H1 (cell line): Measurements from ENCODE around the gene MYO7B. TPM values are rescaled to one million over a fixed set of nuclear protein-coding genes. Genes with fewer than 3 reads are reported as not detected.

Experiments
- CTCF ChIA-PET: fragments of 300-600 bp; sonication (Branson Sonifier 250); formaldehyde crosslinking; loops from one replicate; lab custom pipeline; 2021; ENCODE audit not compliant: partially characterized antibody; lab: Charles Lee
- POLR2A ChIA-PET: fragments of 300-600 bp; sonication (Branson Sonifier 250); formaldehyde crosslinking; loops from one replicate; lab custom pipeline; 2021; ENCODE audit warnings: inconsistent platforms; ENCODE audit not compliant: partially characterized antibody; lab: Charles Lee
- DNase-seq, 2 experiments: peaks; one replicate each; pipeline versions ENCODE4 v3.0.0 to v3.0.0-alpha.2; 2010 to 2022; ENCODE audit warnings: low spot score in 2 of 2, low read depth in 1 of 2, mixed read lengths in 1 of 2
- FAIRE-seq: peaks from 2 replicates; lab custom pipeline; 2011; peaks lifted over from hg19 to GRCh38; lab: Jason Lieb, UNC
- H2AFZ ChIP-seq: 2 replicates; pipeline ENCODE4 v1.8.1; 2012; ENCODE audit warnings: low read length, inconsistent platforms
- H2AK5ac ChIP-seq: 2 replicates; pipeline ENCODE4 v1.6.1; 2013; ENCODE audit warnings: low read depth, low read length
- H2BK120ac ChIP-seq: replicated peaks from 2 replicates; pipeline ENCODE3; 2013; ENCODE audit warnings: low read depth, low read length, inconsistent platforms
- H2BK12ac ChIP-seq: 2 replicates; pipeline ENCODE4 v1.6.1; 2013; ENCODE audit warnings: low read depth, low read length
- H2BK15ac ChIP-seq: 2 replicates; pipeline ENCODE4 v1.6.1; 2013; ENCODE audit warnings: low read length
- H2BK20ac ChIP-seq: 2 replicates; pipeline ENCODE4 v1.6.1; 2013; ENCODE audit warnings: low read length
- H2BK5ac ChIP-seq: 2 replicates; pipeline ENCODE4 v1.6.1; 2013; ENCODE audit warnings: low read depth, low read length
- H3K14ac ChIP-seq: 2 replicates; pipeline ENCODE4 v1.6.1; 2013; ENCODE audit warnings: inconsistent platforms; ENCODE audit not compliant: insufficient read length
- H3K18ac ChIP-seq: 2 replicates; pipeline ENCODE4 v1.6.1; 2013; ENCODE audit warnings: low read length; ENCODE audit errors: extremely low read depth
- H3K23ac ChIP-seq: 2 replicates; pipeline ENCODE4 v1.6.1; 2013; ENCODE audit warnings: inconsistent platforms; ENCODE audit not compliant: insufficient read length
- H3K23me2 ChIP-seq: 2 replicates; pipeline ENCODE4 v1.6.1; 2013; ENCODE audit warnings: low read depth, low read length
- H3K27ac ChIP-seq: 2 replicates; pipeline ENCODE4 v1.6.1; 2011; ENCODE audit warnings: low read depth, low read length, inconsistent platforms
- H3K27me3 ChIP-seq, 4 experiments: replicated peaks in 1 of 4; 1 replicate in 1 of 4; 2 replicates in 3 of 4; pipeline versions ENCODE4 v1.6.1 to v1.8.1; 2011 to 2013; ENCODE audit warnings: low read length in 3 of 4, mild to moderate bottlenecking in 3 of 4, inconsistent platforms in 2 of 4, mixed read lengths in 2 of 4, moderate library complexity in 1 of 4; ENCODE audit not compliant: control insufficient read depth in 3 of 4, insufficient read depth in 3 of 4; ENCODE audit errors: extremely low read depth in 1 of 4
- H3K36me3 ChIP-seq, 4 experiments: 2 replicates each; pipeline versions ENCODE4 v1.6.1 to v1.8.1; 2011 to 2013; ENCODE audit warnings: mild to moderate bottlenecking in 4 of 4, low read length in 3 of 4, moderate library complexity in 2 of 4, control low read depth in 1 of 4, inconsistent platforms in 1 of 4; ENCODE audit not compliant: insufficient read depth in 4 of 4, control insufficient read depth in 2 of 4
- H3K4ac ChIP-seq: replicated peaks from 2 replicates; pipeline ENCODE3; 2013; ENCODE audit warnings: low read length, low read depth, mixed read lengths, inconsistent platforms; ENCODE audit not compliant: insufficient read length
- H3K4me1 ChIP-seq, 4 experiments: replicated peaks in 1 of 4; 1 replicate in 1 of 4; 2 replicates in 3 of 4; pipeline versions ENCODE4 v1.6.1 to v1.8.1; 2011 to 2013; ENCODE audit warnings: low read length in 3 of 4, inconsistent platforms in 2 of 4, mixed read lengths in 1 of 4; ENCODE audit not compliant: insufficient read depth in 4 of 4, control insufficient read depth in 3 of 4
- H3K4me2 ChIP-seq, 2 experiments: 2 replicates each; pipeline versions ENCODE4 v1.6.1 to v1.8.1; 2011 to 2013; ENCODE audit warnings: low read depth in 2 of 2, low read length in 2 of 2, control low read depth in 1 of 2, inconsistent platforms in 1 of 2, mild to moderate bottlenecking in 1 of 2; ENCODE audit not compliant: insufficient read depth in 1 of 2
- H3K4me3 ChIP-seq, 4 experiments: fragments of 200-600, 300-600 bp in 1 of 4; sonication (generic), shearing (Covaris generic), sonication (Bioruptor Twin) in 1 of 4; 2 replicates each; pipeline versions ENCODE4 v1.5.1 to v1.8.1; 2011 to 2016; ENCODE audit warnings: low read length in 4 of 4, low read depth in 3 of 4, control low read depth in 2 of 4, inconsistent platforms in 2 of 4, mild to moderate bottlenecking in 2 of 4, mixed read lengths in 1 of 4, moderate library complexity in 1 of 4; ENCODE audit not compliant: insufficient read depth in 2 of 4; ENCODE audit errors: extremely low read depth in 1 of 4
- H3K56ac ChIP-seq: replicated peaks from 2 replicates; pipeline ENCODE3; 2013; ENCODE audit warnings: low read depth, mild to moderate bottlenecking, mixed read lengths, low read length, inconsistent platforms; ENCODE audit not compliant: insufficient read length
- H3K79me1 ChIP-seq: 2 replicates; pipeline ENCODE4 v1.6.1; 2013; ENCODE audit warnings: low read depth, low read length, control low read depth
- H3K79me2 ChIP-seq, 2 experiments: 2 replicates each; pipeline versions ENCODE4 v1.6.1 to v1.8.1; 2012 to 2013; ENCODE audit warnings: low read length in 2 of 2, mild to moderate bottlenecking in 2 of 2, inconsistent platforms in 1 of 2; ENCODE audit not compliant: insufficient read depth in 2 of 2, control insufficient read depth in 1 of 2
- H3K9ac ChIP-seq, 4 experiments: replicated peaks in 1 of 4; 1 replicate in 1 of 4; 2 replicates in 3 of 4; pipeline versions ENCODE4 v1.6.1 to v1.8.1; 2011 to 2013; ENCODE audit warnings: low read depth in 3 of 4, low read length in 3 of 4, control low read depth in 2 of 4, mild to moderate bottlenecking in 2 of 4, moderate library complexity in 2 of 4, inconsistent platforms in 1 of 4; ENCODE audit errors: extremely low read depth in 1 of 4
- H3K9me3 ChIP-seq, 2 experiments: 2 replicates each; pipeline versions ENCODE4 v1.6.1 to v1.8.1; 2012 to 2013; ENCODE audit warnings: mild to moderate bottlenecking in 2 of 2, moderate library complexity in 2 of 2, control low read depth in 1 of 2, inconsistent platforms in 1 of 2, low read depth in 1 of 2, low read length in 1 of 2, mixed read lengths in 1 of 2; ENCODE audit not compliant: insufficient read depth in 2 of 2
- H4K20me1 ChIP-seq, 2 experiments: replicated peaks in 1 of 2; 2 replicates each; pipeline versions ENCODE3 to v1.8.1; 2011 to 2013; ENCODE audit warnings: inconsistent platforms in 2 of 2, low read length in 2 of 2, mild to moderate bottlenecking in 1 of 2; ENCODE audit not compliant: insufficient read depth in 2 of 2, control insufficient read depth in 1 of 2
- H4K5ac ChIP-seq: 2 replicates; pipeline ENCODE4 v1.6.1; 2013; ENCODE audit warnings: low read length, low read depth, mixed read lengths, inconsistent platforms; ENCODE audit not compliant: insufficient read length
- H4K8ac ChIP-seq: 2 replicates; pipeline ENCODE4 v1.8.0; 2013; ENCODE audit warnings: mild to moderate bottlenecking, moderate library complexity, low read length, inconsistent platforms; ENCODE audit not compliant: insufficient read depth; ENCODE audit errors: extremely low read depth
- H4K91ac ChIP-seq: replicated peaks from 2 replicates; pipeline ENCODE3; 2013; ENCODE audit warnings: low read length, mixed read lengths, inconsistent platforms; ENCODE audit not compliant: insufficient read length
- ASH2L ChIP-seq: fragments of 200-600, 300-600 bp; sonication (generic); IDR thresholded peaks from one replicate; pipeline ENCODE4 v1.7.1; 2017; ENCODE audit warnings: low read length
- ATF3 ChIP-seq: IDR thresholded peaks from 2 replicates; pipeline ENCODE4 v1.6.1; 2011; ENCODE audit warnings: low read depth, mild to moderate bottlenecking, low read length; ENCODE audit not compliant: insufficient read depth
- CREB1 ChIP-seq: IDR thresholded peaks from 2 replicates; pipeline ENCODE4 v1.6.1; 2012; ENCODE audit warnings: inconsistent platforms
- EGR1 ChIP-seq: IDR thresholded peaks from 2 replicates; pipeline ENCODE4 v1.6.1; 2011; ENCODE audit warnings: low read depth, low read length, borderline replicate concordance
- GTF2F1 ChIP-seq: IDR thresholded peaks from 2 replicates; pipeline ENCODE4 v1.6.1; 2012; ENCODE audit warnings: low read depth, low read length, improper control_type of control experiment, borderline replicate concordance
- RBBP5 ChIP-seq: IDR thresholded peaks from 2 replicates; pipeline ENCODE4 v1.7.1; 2012; ENCODE audit warnings: low read depth, mild to moderate bottlenecking, inconsistent platforms, low read length, moderate library complexity, borderline replicate concordance
- RNF2 ChIP-seq: fragments of 200-900, 300-1000 bp; sonication (generic); IDR thresholded peaks from 2 replicates; pipeline ENCODE4 v1.7.1; 2016; ENCODE audit warnings: borderline replicate concordance, low read depth, mild to moderate bottlenecking, antibody characterized with exemption, low read length; ENCODE audit not compliant: poor library complexity, severe bottlenecking; ENCODE audit errors: missing control alignments
- RXRA ChIP-seq: IDR thresholded peaks from 2 replicates; pipeline ENCODE4 v1.6.1; 2011; ENCODE audit warnings: low read depth, mild to moderate bottlenecking, low read length, moderate library complexity; ENCODE audit not compliant: insufficient read depth
- SIX5 ChIP-seq: IDR thresholded peaks from 2 replicates; pipeline ENCODE4 v1.6.1; 2011; ENCODE audit warnings: mild to moderate bottlenecking, low read depth, low read length
- SP2 ChIP-seq: IDR thresholded peaks from 2 replicates; pipeline ENCODE4 v1.6.1; 2012; ENCODE audit warnings: mild to moderate bottlenecking, low read length, inconsistent platforms
- SUZ12 ChIP-seq: fragments of 200-600 bp; sonication (generic); IDR thresholded peaks from 2 replicates; pipeline ENCODE4 v1.6.1; 2012; ENCODE audit warnings: mild to moderate bottlenecking, inconsistent platforms, low read length, moderate library complexity, mixed read lengths
- TAF7 ChIP-seq: optimal IDR thresholded peaks from 2 replicates; pipeline ENCODE3; 2011; ENCODE audit warnings: low read depth, mild to moderate bottlenecking, inconsistent platforms, low read length, moderate library complexity, borderline replicate concordance
- TBP ChIP-seq: IDR thresholded peaks from 2 replicates; pipeline ENCODE4 v1.6.1; 2011; ENCODE audit warnings: low read depth, low read length, improper control_type of control experiment
- ZNF274 ChIP-seq: IDR thresholded peaks from 2 replicates; pipeline ENCODE4 v1.7.0; 2012; ENCODE audit warnings: low read length, borderline replicate concordance; ENCODE audit errors: extremely low read depth
- WGBS, 2 experiments: shearing (Covaris generic) in 1 of 2; methylation state at CpG; one replicate each; pipeline versions ENCODE4 v1.1.6 to v1.1.7; 2013 to 2015; ENCODE audit warnings: low lambda C conversion rate in 2 of 2, mixed read lengths in 2 of 2, inconsistent platforms in 1 of 2, low coverage in 1 of 2, missing lambda C conversion rate in 1 of 2; ENCODE audit not compliant: insufficient replicate concordance in 2 of 2, insufficient coverage in 1 of 2, insufficient read length in 1 of 2; ENCODE audit errors: extremely low coverage in 1 of 2, missing lambda C conversion rate in 1 of 2; 5-methylcytosine and 5-hydroxymethylcytosine counted together
- polyA plus RNA-seq, 7 experiments: library from polyadenylated mRNA; depleted of rRNA in 3 of 7; stranded (reverse) in 5 of 7; unstranded in 2 of 7; fragments of >200 nt in 5 of 7; fragments of 200-250 nt in 2 of 7; gene quantifications; 1 replicate in 5 of 7; 2 replicates in 1 of 7; 4 replicates in 1 of 7; pipeline versions ENCODE4 v1.2.1 to v1.2.3, GENCODE V29; 2011 to 2013; ENCODE audit warnings: missing spikeins in 2 of 7, mixed read lengths in 2 of 7
- total RNA-seq: library from RNA; stranded (reverse); fragmentation: NEBNext Ultra II Directional; extraction: Animal tissue kit (Norgen Biotek cat#: 25700); gene quantifications from 2 replicates; pipeline ENCODE4 v1.2.1, GENCODE V29; 2021

MYO7B gene
- total and polyA plus RNA-seq, 2 of the 8 experiments (the other 6 are each of a cell fraction or from before 2014, with no cell fraction given): not detected

DNA sequence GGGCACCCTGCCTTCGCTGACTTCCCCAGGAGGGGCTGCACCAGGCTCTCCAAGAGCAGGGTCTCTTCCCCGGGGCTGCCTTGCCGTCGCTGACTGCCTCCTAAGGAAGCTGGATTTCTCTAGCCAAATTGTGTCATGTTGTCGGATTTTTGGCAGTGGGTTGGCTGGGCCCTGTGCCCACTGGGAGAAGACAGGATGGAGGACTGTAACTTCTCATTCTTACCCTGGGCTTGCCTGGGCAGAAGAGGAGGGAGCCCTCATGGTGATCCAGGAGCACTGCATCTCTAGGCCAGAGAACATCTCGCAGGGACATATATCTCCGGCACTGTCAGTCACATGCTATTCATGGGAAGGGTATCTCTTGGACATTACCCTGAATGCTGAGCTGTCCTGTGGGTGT is 6.3 kb downstream of the MYO7B start:
- Histone ChIP-seq H3K18ac (no peak overlapping the region), H2BK5ac (no peak overlapping the region), H3K27ac (no peak overlapping the region), H3K9ac (no peak overlapping the region), H3K23ac (no peak overlapping the region), H2BK12ac (no peak overlapping the region), H3K79me2 (no peaks in the 10 kb centered on the region), H4K5ac (no peak overlapping the region), H3K56ac (no peak overlapping the region), H3K27me3 (no peaks in the 10 kb centered on the region), H4K20me1 (no peaks in the 10 kb centered on the region), H3K14ac (no peak overlapping the region), H3K4ac (no peak overlapping the region), H3K36me3 (no peaks in the 10 kb centered on the region), H2BK20ac (no peak overlapping the region), H2BK15ac (no peak overlapping the region), H2AK5ac (no peak overlapping the region), H3K23me2 (peaks cover 3% of the 10 kb centered on the region; the same call in 1 of the 2 replicates), H3K79me1 (no peaks in the 10 kb centered on the region), H3K4me2 (no peak overlapping the region), H2BK120ac (no peak overlapping the region), H4K91ac (no peak overlapping the region), H4K8ac (no peak overlapping the region), H2AFZ (no peak overlapping the region), H3K4me1 (no peaks in the 10 kb centered on the region), H3K4me3 (no peak overlapping the region), H3K9me3 (no peaks in the 10 kb centered on the region)
- FAIRE-seq: no peak
- 77% methylated on average over 7 of the region's 7 CpGs; no CpG with 5 or more reads in 1 of the 2 experiments for WGBS, 2 experiments
- DNase-seq: no peak
- ChIA-PET CTCF (interaction anchor here (0.5 to 1.4 kb wide), 3 partner anchors 49 to 253 kb away, joined by 3 to 4 read pairs (median 3); no protein-coding TSS in a partner anchor), POLR2A (interaction anchor here (1.4 kb wide), 1 partner anchor 16 kb away, joined by 4 read pairs; the partner anchor contains the start of gene IWS1)
- no peak for TF ChIP-seq SUZ12
- TF ChIP-seq TAF7: no peak
- TF ChIP-seq ZNF274: no peak
- TF ChIP-seq SP2: no peak
- no peak for TF ChIP-seq RBBP5
- TF ChIP-seq ATF3: no peak
- no peak for TF ChIP-seq TBP
- no peak for TF ChIP-seq RNF2
- no peak for TF ChIP-seq RXRA
- TF ChIP-seq EGR1: no peak
- TF ChIP-seq SIX5: no peak
- TF ChIP-seq GTF2F1: no peak
- no peak for TF ChIP-seq CREB1
- TF ChIP-seq ASH2L: no peak
